Measurements from ENCODE around the gene RFNG. TPM values are rescaled to one million over a fixed set of nuclear protein-coding genes. Genes with fewer than 3 reads are reported as not detected.

RFNG gene
- polyA plus RNA-seq (ENCODE audit: insufficient read depth in 1 of 5, insufficient read length in 5 of 5, low replicate concordance in 1 of 5), result 10 to 100 TPM; 31.2 to 57.4 (median 50.3) TPM
- long read RNA-seq, donor 1, transcript RFNG-209 (1 exons, 2,886 nt), result major isoform, 31 of 169 reads
- long read RNA-seq, donor 1, transcript RFNG-201 (8 exons, 1,828 nt), result minor isoform, 19 of 169 reads
- long read RNA-seq, donor 1, partial matches to known transcripts, result 94 of 169 reads
- long read RNA-seq, donor 1, other reads (novel, unspliced or antisense), result 21 of 169 reads
- long read RNA-seq, donor 2, transcript RFNG-209 (1 exons, 2,886 nt), result major isoform, 19 of 67 reads
- long read RNA-seq, donor 2, transcript RFNG-201 (8 exons, 1,828 nt), result minor isoform, 10 of 67 reads
- long read RNA-seq, donor 2, partial matches to known transcripts, result 27 of 67 reads
- long read RNA-seq, donor 2, other reads (novel, unspliced or antisense), result 7 of 67 reads
- long read RNA-seq, donor 3, transcript RFNG-201 (8 exons, 1,828 nt), result minor isoform, 5 of 41 reads
- long read RNA-seq, donor 3, transcript RFNG-209 (1 exons, 2,886 nt), result major isoform, 30 of 41 reads
- long read RNA-seq, donor 3, partial matches to known transcripts, result 0 of 41 reads
- long read RNA-seq, donor 3, other reads (novel, unspliced or antisense), result 0 of 41 reads
- long read RNA-seq, donor 4, transcript RFNG-201 (8 exons, 1,828 nt), result minor isoform, 6 of 27 reads
- long read RNA-seq, donor 4, transcript RFNG-209 (1 exons, 2,886 nt), result major isoform, 14 of 27 reads
- long read RNA-seq, donor 4, partial matches to known transcripts, result 7 of 27 reads
- long read RNA-seq, donor 4, other reads (novel, unspliced or antisense), result 0 of 27 reads
- long read RNA-seq, donor 5, transcript RFNG-201 (8 exons, 1,828 nt), result minor isoform, 7 of 46 reads
- long read RNA-seq, donor 5, transcript RFNG-209 (1 exons, 2,886 nt), result major isoform, 25 of 46 reads
- long read RNA-seq, donor 5, partial matches to known transcripts, result 7 of 46 reads
- long read RNA-seq, donor 5, other reads (novel, unspliced or antisense), result 0 of 46 reads
- long read RNA-seq, donor 6, transcript RFNG-209 (1 exons, 2,886 nt), result major isoform, 18 of 165 reads
- long read RNA-seq, donor 6, transcript RFNG-201 (8 exons, 1,828 nt), result minor isoform, 11 of 165 reads
- long read RNA-seq, donor 6, partial matches to known transcripts, result 111 of 165 reads
- long read RNA-seq, donor 6, other reads (novel, unspliced or antisense), result 20 of 165 reads
- long read RNA-seq, donor 7, transcript RFNG-201 (8 exons, 1,828 nt), result minor isoform, 9 of 134 reads
- long read RNA-seq, donor 7, transcript RFNG-209 (1 exons, 2,886 nt), result major isoform, 10 of 134 reads
- long read RNA-seq, donor 7, partial matches to known transcripts, result 90 of 134 reads
- long read RNA-seq, donor 7, other reads (novel, unspliced or antisense), result 21 of 134 reads
- long read RNA-seq, donor 8, transcript RFNG-209 (1 exons, 2,886 nt), result major isoform, 8 of 12 reads
- long read RNA-seq, donor 8, partial matches to known transcripts, result 0 of 12 reads
- long read RNA-seq, donor 8, other reads (novel, unspliced or antisense), result 0 of 12 reads

- DNase-seq, result peak in 1 of 2 donors; percentile 42
Measured at GRCh38 chr17:82051776-82052637, at the start of gene RFNG, which contains the start of gene GPS1. Gene RFNG, minus strand, starts transcription at chr17:82051811. Its CDS starts 45 bp downstream, at chr17:82051766. Gene GPS1, plus strand, starts transcription at chr17:82051898. Its CDS starts 34 bp downstream, at chr17:82051932.

GRCh38 chr17:82101301-82101715 is 49.7 kb upstream of the RFNG start:
- DNase-seq, result no peak

- DNase-seq, result no peak
Measured at GRCh38 chr17:82100502-82101298, 49.1 kb upstream of the RFNG start.

- DNase-seq, result no peak
Measured at GRCh38 chr17:82098939-82099763, 47.5 kb upstream of the RFNG start.

GRCh38 chr17:82098169-82098938 is 46.7 kb upstream of the RFNG start, which contains the start of gene FASN:
Gene FASN, minus strand, starts transcription at chr17:82098236. Its CDS starts 1,791 bp downstream, at chr17:82096445.
- peak; percentile 94 to 95 for DNase-seq

- DNase-seq, result no peak
Measured at GRCh38 chr17:82097919-82098168, 46.2 kb upstream of the RFNG start.

GRCh38 chr17:82097184-82097918 is 45.7 kb upstream of the RFNG start:
- peak in 1 of 2 donors; percentile 25 for DNase-seq

- DNase-seq, result no peak
Measured at GRCh38 chr17:82096709-82097183, 45.1 kb upstream of the RFNG start.

GRCh38 chr17:82095777-82096708 is 44.4 kb upstream of the RFNG start:
- DNase-seq, result no peak

- no peak for DNase-seq
Measured at GRCh38 chr17:82094931-82095776, 43.5 kb upstream of the RFNG start.

GRCh38 chr17:82092995-82093751 is 41.6 kb upstream of the RFNG start:
- DNase-seq, result no peak

GRCh38 chr17:82092628-82092994 is 41.0 kb upstream of the RFNG start:
- no peak for DNase-seq

GRCh38 chr17:82092094-82092586 is 40.5 kb upstream of the RFNG start:
- no peak for DNase-seq
